ENCODE data around the gene GADD45GIP1.
"Not testable (repeated sequence)": the region's sequence is repeated elsewhere in the genome, so short reads cannot be mapped to it uniquely, and the experiment has no call there.

Gene GADD45GIP1

DNA sequence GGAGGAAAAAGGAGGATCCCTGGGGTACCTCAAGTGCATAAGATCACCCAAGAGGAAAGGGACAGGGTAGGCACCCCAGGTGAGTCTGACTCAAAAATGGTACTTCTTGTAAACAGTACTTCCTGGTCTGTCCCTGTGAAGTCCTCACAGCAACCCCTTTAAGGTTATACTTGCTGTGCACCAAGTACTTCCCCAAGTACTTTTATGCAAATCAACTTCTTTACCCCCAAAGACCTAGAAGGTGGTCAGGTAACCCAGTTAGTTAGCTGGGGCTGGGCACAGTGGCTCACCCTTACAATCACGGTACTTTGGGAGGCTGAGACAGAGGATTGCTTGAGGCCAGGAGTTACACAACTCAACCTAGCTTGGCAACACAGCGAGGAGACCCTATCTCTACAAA lies 16.1 kb downstream of the GADD45GIP1 start:
- DNase-seq (ENCODE audit: low read depth, low spot score), result no peak

DNA sequence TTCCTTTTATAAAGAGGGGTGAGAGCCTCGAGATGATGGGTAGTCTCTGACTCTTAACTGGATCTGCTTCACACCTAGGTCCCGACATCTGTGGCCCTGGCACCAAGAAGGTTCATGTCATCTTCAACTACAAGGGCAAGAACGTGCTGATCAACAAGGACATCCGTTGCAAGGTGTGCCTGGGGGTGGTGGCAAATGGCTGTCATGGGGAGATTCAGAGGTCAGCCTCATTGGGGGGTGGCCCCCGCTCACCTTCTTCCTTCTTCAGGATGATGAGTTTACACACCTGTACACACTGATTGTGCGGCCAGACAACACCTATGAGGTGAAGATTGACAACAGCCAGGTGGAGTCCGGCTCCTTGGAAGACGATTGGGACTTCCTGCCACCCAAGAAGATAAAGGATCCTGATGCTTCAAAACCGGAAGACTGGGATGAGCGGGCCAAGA lies 17.0 kb downstream of the GADD45GIP1 start:
- no peak for DNase-seq (ENCODE audit: low read depth, low spot score)

DNA sequence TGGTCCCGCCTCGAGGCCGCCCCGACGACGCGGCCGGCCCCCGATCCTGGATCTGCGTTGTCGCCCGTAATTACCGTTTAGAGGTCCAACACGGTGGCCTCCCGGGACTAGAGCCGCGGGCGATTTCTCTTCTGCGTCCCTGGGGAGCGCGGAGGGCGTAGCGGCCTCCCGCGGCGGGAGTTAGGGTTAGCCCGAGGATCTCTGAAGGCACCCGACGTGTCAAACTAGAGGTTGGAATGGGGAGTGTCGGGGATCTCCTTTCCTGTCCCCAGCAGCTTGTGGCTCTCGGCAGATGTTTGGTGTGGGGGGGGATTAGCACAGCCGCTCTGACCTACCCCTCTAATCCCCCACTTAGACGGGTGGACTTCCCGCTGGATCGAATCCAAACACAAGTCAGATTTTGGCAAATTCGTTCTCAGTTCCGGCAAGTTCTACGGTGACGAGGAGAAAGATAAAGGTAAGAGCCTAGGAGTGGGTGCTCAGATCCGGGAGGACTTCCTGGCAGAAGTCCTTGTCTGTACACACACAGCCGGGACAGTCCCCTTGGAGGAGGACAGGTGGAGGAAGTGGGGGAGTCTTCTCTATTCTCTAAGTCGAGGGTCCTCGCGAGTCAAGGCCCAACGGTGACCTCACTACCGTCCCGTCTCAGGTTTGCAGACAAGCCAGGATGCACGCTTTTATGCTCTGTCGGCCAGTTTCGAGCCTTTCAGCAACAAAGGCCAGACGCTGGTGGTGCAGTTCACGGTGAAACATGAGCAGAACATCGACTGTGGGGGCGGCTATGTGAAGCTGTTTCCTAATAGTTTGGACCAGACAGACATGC lies 18.0 kb downstream of the GADD45GIP1 start:
- no peak for DNase-seq (ENCODE audit: low read depth, low spot score)

- DNase-seq (ENCODE audit: low read depth, low spot score), result peak; percentile 93
These were observed 18.9 kb downstream of the GADD45GIP1 start, which contains the start of gene CALR for GRCh38 chr19:12937927-12938778. CALR (plus strand) TSS chr19:12938609; CDS start chr19:12938680, 71 bp downstream.

GRCh38 chr19:12937093-12937926 lies 19.7 kb downstream of the GADD45GIP1 start:
- no peak for DNase-seq (ENCODE audit: low read depth, low spot score)

- DNase-seq (ENCODE audit: low read depth, low spot score), result no peak
These were observed 20.4 kb downstream of the GADD45GIP1 start for GRCh38 chr19:12936582-12936981.

- DNase-seq (ENCODE audit: low read depth, low spot score), result no peak
These were observed 22.0 kb downstream of the GADD45GIP1 start for GRCh38 chr19:12935071-12935470.

DNA sequence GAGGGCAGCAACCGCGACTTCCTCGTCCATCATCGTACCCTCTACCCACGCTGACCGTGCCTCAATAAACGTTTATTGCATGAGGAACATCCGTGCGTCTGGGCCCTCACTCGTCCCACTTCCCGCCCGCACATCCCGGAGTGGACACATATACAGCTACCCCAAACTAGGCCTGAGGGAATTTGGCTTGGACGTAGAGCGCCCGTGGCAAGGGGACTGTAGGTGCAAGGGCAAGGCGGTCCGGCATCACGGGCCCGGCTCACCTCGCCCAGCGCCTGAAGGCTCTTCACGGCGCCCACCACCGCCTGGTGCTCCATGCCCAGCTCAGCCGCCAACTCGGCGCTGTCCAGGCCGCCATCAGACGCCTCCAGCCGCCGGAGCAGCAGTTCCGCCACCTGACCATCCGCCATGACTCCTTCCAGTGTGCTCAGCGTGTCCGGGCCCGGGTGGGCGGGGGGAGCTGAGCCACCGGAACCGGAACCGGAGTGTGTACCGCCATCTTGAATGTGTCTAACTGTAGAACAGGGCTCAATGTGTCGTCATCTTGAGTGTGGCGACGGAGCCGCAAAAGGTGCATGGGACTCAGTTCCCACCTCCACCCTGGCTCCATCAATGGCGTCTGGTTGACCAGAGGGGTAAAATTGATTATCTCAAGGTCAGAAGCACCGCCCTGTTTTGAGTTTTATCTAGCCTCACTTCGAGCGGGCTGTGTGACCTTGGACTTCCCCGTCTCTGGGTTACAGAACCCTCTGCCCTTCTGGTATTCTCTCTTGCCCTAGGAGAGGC lies 23.5 kb downstream of the GADD45GIP1 start, which contains the start of gene FARSA:
Gene FARSA, minus strand, starts transcription at position 425 of the 786 bp plus-strand sequence. Its CDS starts 15 bp downstream, at position 410.
- peak; percentile 76 for DNase-seq (ENCODE audit: low read depth, low spot score)

GRCh38 chr19:12932392-12933286 lies 24.4 kb downstream of the GADD45GIP1 start:
- no peak for DNase-seq (ENCODE audit: low read depth, low spot score)

- DNase-seq (ENCODE audit: low read depth, low spot score), result no peak
These were observed 26.9 kb downstream of the GADD45GIP1 start for GRCh38 chr19:12930002-12930645.

- no peak for DNase-seq (ENCODE audit: low read depth, low spot score)
These were observed 32.3 kb downstream of the GADD45GIP1 start for GRCh38 chr19:12924621-12925310.

DNA sequence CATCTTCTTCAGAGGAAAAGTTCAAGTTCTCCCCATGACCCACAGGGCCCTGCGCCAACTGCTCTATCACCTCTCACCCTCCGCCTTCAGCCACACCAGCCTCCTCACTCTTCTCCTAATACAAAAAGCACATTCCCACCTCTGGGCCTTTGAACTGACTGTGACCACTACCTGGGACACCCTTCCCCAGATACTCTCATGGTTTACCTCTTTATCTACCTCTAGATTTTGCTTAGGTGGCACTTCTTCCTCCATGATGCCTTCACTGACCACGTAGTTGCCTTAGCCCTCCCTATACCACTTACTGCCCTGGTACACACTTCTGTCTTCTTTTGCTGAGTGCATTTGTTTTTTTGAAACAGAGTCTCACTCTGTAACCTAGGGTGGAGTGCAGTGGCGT lies 34.1 kb downstream of the GADD45GIP1 start:
- DNase-seq (ENCODE audit: low read depth, low spot score), result no peak

- DNase-seq (ENCODE audit: low read depth, low spot score), result no peak
These were observed 36.0 kb downstream of the GADD45GIP1 start for GRCh38 chr19:12921047-12921446.

DNA sequence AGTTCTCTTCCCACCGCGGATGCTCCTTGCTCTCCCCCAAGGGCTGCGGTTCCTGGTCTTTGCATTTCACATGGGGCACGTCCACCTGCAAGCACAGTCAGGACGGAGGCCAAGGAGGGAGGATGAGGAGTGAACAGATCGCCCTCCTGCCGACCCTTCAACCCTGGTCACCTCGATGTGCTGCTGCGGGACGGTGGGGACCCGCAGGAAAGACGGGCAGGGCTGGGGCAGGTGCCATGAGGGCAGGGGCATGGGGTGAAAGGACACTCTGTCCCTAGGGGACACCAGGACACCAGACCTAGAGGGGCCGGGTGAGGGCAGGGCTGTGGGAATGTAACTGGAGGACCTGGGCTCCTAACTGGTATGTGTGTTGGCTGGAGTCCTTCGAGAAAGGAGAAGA lies 38.8 kb downstream of the GADD45GIP1 start:
- no peak for DNase-seq (ENCODE audit: low read depth, low spot score)

DNA sequence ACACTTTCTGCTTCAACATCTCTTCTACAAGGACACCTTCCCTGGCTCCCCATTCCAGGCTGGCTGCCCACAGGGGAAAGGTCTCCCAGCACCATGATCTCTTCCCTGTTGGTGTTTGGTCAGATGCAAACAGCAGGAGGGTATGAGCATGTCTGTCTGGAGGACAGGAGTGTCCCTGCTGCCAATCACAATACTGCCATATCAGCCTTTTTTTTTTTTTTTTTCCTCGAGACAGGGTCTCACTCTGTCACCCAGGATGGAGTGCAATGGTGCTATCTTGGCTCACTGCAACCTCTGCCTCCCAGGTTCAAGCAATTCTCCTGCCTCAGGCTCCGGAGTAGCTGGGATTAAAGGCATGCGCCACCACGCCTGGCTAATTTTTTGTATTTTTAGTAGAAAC lies 41.2 kb downstream of the GADD45GIP1 start:
- not testable (repeated sequence) for DNase-seq (ENCODE audit: low read depth, low spot score)

DNA sequence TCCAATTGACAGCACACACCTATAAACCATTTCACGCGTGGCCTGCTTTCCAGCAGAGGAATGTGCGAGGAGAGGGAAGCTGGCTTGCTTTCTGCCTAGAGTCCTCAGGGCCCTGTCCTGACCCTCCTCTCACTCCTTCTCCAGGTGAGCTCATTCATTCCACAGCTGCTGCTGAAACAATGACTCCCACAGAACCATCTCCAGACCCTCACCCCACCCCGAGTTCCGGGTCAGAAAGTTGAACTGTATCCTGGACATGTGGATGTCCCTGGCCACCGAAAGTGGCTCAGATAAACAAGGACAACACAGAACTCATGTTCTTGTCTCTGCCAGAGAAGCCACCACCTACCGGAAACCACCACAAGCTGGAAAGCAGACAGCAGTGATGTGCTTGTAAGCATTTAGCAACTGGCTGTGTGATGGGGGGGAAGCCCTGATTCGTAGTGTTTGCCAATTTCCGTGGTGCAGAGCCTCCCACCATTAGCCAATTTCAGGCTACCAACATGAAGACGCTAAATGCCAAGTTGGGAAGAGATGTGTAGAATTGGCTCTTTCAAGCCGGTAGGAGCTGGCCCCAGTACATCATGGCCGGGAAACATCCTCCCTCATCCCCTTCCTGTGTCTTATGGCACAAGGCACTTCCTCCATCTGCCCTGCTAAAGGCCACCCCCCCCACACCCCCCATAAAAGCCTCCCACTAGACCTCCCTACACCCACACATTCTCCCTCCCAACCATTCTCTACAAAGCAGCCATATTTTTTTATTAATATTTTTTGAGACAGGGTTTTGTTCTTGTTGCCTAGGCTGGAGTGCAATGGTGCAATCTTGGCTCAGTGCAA lies 43.0 kb downstream of the GADD45GIP1 start:
- DNase-seq (ENCODE audit: low read depth, low spot score), result no peak

DNA sequence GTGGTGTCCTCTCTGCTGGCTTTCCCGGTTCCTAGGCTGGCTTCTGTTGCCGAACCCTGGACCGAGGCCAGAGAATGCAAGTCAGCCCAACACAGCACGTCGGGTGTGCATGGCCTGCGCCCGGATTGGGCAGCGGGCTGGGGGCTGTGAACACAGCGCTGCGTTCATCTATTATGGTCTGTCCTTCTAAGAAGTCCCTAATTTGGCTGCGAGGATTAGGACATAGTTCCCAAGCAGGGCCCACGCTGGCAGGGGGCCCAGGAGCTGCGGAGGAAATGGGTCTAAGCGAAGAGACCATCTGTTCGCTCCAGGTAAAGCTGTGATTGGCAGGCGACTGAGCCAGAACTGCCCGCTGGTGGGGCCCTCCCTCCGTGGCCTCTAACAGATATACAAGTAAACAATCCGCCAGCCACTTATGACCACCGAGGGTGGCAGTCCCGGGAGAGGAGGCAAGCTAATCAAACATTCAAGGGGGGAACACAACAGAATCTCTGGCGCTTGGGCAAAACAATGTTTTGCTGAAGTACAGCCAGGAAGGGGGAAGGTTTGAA lies 43.9 kb downstream of the GADD45GIP1 start:
- no peak for DNase-seq (ENCODE audit: low read depth, low spot score)
